Hepatocyte (in vitro differentiated cells): ENCODE measurements around the gene STPG1. TPM values are rescaled to one million over a fixed set of nuclear protein-coding genes. Genes with fewer than 3 reads are reported as not detected.

ENCODE experiments used
- DNase-seq: peaks from one replicate; pipeline ENCODE4 v3.0.0-alpha.2; 2016; ENCODE audit warnings: low spot score
- H2AFZ ChIP-seq: fragments of 200-600 bp; sonication (generic); 2 replicates; pipeline ENCODE4 v1.6.0; 2016; ENCODE audit warnings: antibody characterized with exemption, mild to moderate bottlenecking
- H3K27ac ChIP-seq: fragments of 200-600 bp; sonication (generic); 2 replicates; pipeline ENCODE4 v1.5.1; 2016; ENCODE audit warnings: mild to moderate bottlenecking
- H3K27me3 ChIP-seq: fragments of 200-600 bp; sonication (generic); 2 replicates; pipeline ENCODE4 v1.6.1; 2016
- H3K36me3 ChIP-seq: fragments of 200-600 bp; sonication (generic); replicated peaks from 2 replicates; pipeline ENCODE4 v1.5.1; 2016; ENCODE audit warnings: low read depth; ENCODE audit not compliant: insufficient read depth
- H3K4me1 ChIP-seq: fragments of 200-600 bp; sonication (generic); 2 replicates; pipeline ENCODE4 v1.5.1; 2016; ENCODE audit warnings: mild to moderate bottlenecking, moderate library complexity; ENCODE audit not compliant: insufficient read depth
- H3K4me2 ChIP-seq: fragments of 200-600 bp; sonication (generic); 2 replicates; pipeline ENCODE4 v1.6.0; 2016
- H3K4me3 ChIP-seq: fragments of 200-600 bp; sonication (generic); 2 replicates; pipeline ENCODE4 v1.5.1; 2016; ENCODE audit warnings: mild to moderate bottlenecking
- H3K79me2 ChIP-seq: fragments of 200-600 bp; sonication (generic); 2 replicates; pipeline ENCODE4 v1.6.0; 2017; ENCODE audit warnings: mild to moderate bottlenecking
- H3K9me2 ChIP-seq: fragments of 200-600 bp; sonication (generic); replicated peaks from 2 replicates; pipeline ENCODE4 v1.6.0; 2017; ENCODE audit warnings: mild to moderate bottlenecking; ENCODE audit not compliant: insufficient read depth
- H3K9me3 ChIP-seq: fragments of 200-600 bp; sonication (generic); 2 replicates; pipeline ENCODE4 v1.5.1; 2016; ENCODE audit warnings: low read depth, mild to moderate bottlenecking
- H4K20me1 ChIP-seq: fragments of 200-600 bp; sonication (generic); 2 replicates; pipeline ENCODE4 v1.6.0; 2016; ENCODE audit warnings: mild to moderate bottlenecking; ENCODE audit not compliant: insufficient read depth, poor library complexity, severe bottlenecking
- EZH2 ChIP-seq: fragments of 200-600 bp; sonication (generic); IDR thresholded peaks from 2 replicates; pipeline ENCODE4 v1.6.1; 2016; ENCODE audit warnings: antibody characterized with exemption, mild to moderate bottlenecking, borderline replicate concordance
- EZH2phosphoT487 ChIP-seq: fragments of 200-600 bp; sonication (generic); IDR thresholded peaks from one replicate; pipeline ENCODE4 v1.6.1; 2018; ENCODE audit warnings: antibody characterized with exemption, mild to moderate bottlenecking, low read depth, moderate library complexity; ENCODE audit not compliant: unreplicated experiment, severe bottlenecking
- WGBS: methylation state at CpG from one replicate; pipeline ENCODE4 v1.1.6; 2016; ENCODE audit warnings: low lambda C conversion rate; ENCODE audit errors: missing lambda C conversion rate; 5-methylcytosine and 5-hydroxymethylcytosine counted together
- polyA plus RNA-seq: library from polyadenylated mRNA; unstranded; fragments of >200 nt; fragmentation: Nextera tagmentation; extraction: Ambion mirVana; gene quantifications from 2 replicates; pipeline ENCODE4 v1.2.1, GENCODE V29; 2016
- total RNA-seq: library from RNA; depleted of rRNA; stranded (reverse); fragments of >200 nt; gene quantifications from 2 replicates; pipeline ENCODE4 v1.2.3, GENCODE V29; 2014
- TF ChIP-seq, protein P1 (sequence below): fragments of 200-600 bp; sonication (generic); IDR thresholded peaks from 2 replicates; pipeline ENCODE4 v1.5.1; 2016; ENCODE audit warnings: antibody characterized with exemption, mild to moderate bottlenecking; ENCODE audit not compliant: poor library complexity

Gene STPG1
- total and polyA plus RNA-seq, 2 experiments from 2014 or later = 3.5 to 4.3 TPM

- Histone ChIP-seq H4K20me1 (no peaks in the 10 kb centered on the region), H3K4me1 (peaks cover 22% of the 10 kb centered on the region), H3K9me3 (no peaks in the 10 kb centered on the region), H3K27ac (peak overlapping the region; percentile 68), H3K79me2 (peaks cover 10% of the 10 kb centered on the region), H3K27me3 (no peaks in the 10 kb centered on the region), H3K9me2 (no peaks in the 10 kb centered on the region), H3K36me3 (no peaks in the 10 kb centered on the region), H3K4me3 (peak overlapping the region; percentile 41), H2AFZ (peak overlapping the region; percentile 72), H3K4me2 (peak overlapping the region; percentile 86)
- WGBS = 61% methylated on average over 10 of the region's 10 CpGs
- DNase-seq = peak; percentile 76
- TF ChIP-seq, protein P1, sequence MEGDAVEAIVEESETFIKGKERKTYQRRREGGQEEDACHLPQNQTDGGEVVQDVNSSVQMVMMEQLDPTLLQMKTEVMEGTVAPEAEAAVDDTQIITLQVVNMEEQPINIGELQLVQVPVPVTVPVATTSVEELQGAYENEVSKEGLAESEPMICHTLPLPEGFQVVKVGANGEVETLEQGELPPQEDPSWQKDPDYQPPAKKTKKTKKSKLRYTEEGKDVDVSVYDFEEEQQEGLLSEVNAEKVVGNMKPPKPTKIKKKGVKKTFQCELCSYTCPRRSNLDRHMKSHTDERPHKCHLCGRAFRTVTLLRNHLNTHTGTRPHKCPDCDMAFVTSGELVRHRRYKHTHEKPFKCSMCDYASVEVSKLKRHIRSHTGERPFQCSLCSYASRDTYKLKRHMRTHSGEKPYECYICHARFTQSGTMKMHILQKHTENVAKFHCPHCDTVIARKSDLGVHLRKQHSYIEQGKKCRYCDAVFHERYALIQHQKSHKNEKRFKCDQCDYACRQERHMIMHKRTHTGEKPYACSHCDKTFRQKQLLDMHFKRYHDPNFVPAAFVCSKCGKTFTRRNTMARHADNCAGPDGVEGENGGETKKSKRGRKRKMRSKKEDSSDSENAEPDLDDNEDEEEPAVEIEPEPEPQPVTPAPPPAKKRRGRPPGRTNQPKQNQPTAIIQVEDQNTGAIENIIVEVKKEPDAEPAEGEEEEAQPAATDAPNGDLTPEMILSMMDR = no peak
These were observed 3.2 kb upstream of the STPG1 start for GRCh38 chr1:24416666-24417391.

- Histone ChIP-seq H3K27ac (peak overlapping the region; percentile 68), H4K20me1 (no peaks in the 10 kb centered on the region), H3K79me2 (peaks cover 10% of the 10 kb centered on the region), H3K9me3 (no peaks in the 10 kb centered on the region), H3K4me1 (peaks cover 22% of the 10 kb centered on the region), H3K4me3 (peak overlapping the region; percentile 41), H3K4me2 (peak overlapping the region; percentile 86), H3K27me3 (no peaks in the 10 kb centered on the region), H3K9me2 (no peaks in the 10 kb centered on the region), H3K36me3 (no peaks in the 10 kb centered on the region), H2AFZ (peak overlapping the region; percentile 72)
- peak; percentile 41 for DNase-seq
- TF ChIP-seq, protein P1 = no peak
- TF ChIP-seq EZH2 (no peak), EZH2phosphoT487 (no peak)
- 15% methylated on average over 35 of the region's 35 CpGs for WGBS
These were observed 2.5 kb upstream of the STPG1 start for GRCh38 chr1:24415910-24416665.

- TF ChIP-seq, protein P1 = peak; percentile 64
- TF ChIP-seq EZH2phosphoT487 = no peak
- H3K4me2 ChIP-seq = peak within 1 kb of the TSS; percentile 86
- peak; percentile 98 for DNase-seq
- no peaks in the 10 kb centered on the region for H4K20me1 ChIP-seq
- H3K9me3 ChIP-seq = no peaks in the 10 kb centered on the region
- H3K4me1 ChIP-seq = peaks cover 22% of the 10 kb centered on the region
- peak within 1 kb of the TSS; percentile 41 for H3K4me3 ChIP-seq
- peak within 1 kb of the TSS; percentile 68 for H3K27ac ChIP-seq
- 1% methylated on average over 28 of the region's 28 CpGs for WGBS
- no peaks in the 10 kb centered on the region for H3K36me3 ChIP-seq
- peak within 1 kb of the TSS; percentile 72 for H2AFZ ChIP-seq
- H3K27me3 ChIP-seq = no peaks in the 10 kb centered on the region
- H3K9me2 ChIP-seq = no peaks in the 10 kb centered on the region
- peaks cover 10% of the 10 kb centered on the region for H3K79me2 ChIP-seq
These were observed 1.8 kb upstream of the STPG1 start, which contains the start of gene NIPAL3 for GRCh38 chr1:24415334-24415909. TSS of gene NIPAL3 (plus strand) at chr1:24415802. CDS start at chr1:24419548, 3,746 bp downstream.
